WTC11 (cell line): ENCODE results near the gene MCM7. TPM values are rescaled to one million over a fixed set of nuclear protein-coding genes. Genes with fewer than 3 reads are reported as not detected.
A peak's percentile ranks its signal among the peaks of the same experiment; 100 is the strongest.

Experiments
- ATAC-seq: fragments of 200-7000 bp; cut with Tn5 transposase; 2 replicates; pipeline ENCODE4 v1.10.0; 2021; ENCODE audit warnings: mild to moderate bottlenecking, moderate library complexity
- CTCF ChIA-PET: fragments of 300-600 bp; sonication (Branson Sonifier 250); formaldehyde crosslinking; loops from one replicate; lab custom pipeline; 2021; ENCODE audit warnings: antibody characterized with exemption; lab: Charles Lee
- POLR2A ChIA-PET: fragments of 350-600 bp; sonication (Branson Sonifier 250); formaldehyde crosslinking; loops from one replicate; lab custom pipeline; 2021; ENCODE audit warnings: antibody characterized with exemption; lab: Charles Lee
- DNase-seq: peaks from one replicate; pipeline ENCODE4 v3.0.0; 2021; ENCODE audit warnings: low spot score
- H3K27ac Mint-ChIP-seq: 2 replicates; pipeline ENCODE4 v1.8.0; 2021; ENCODE audit warnings: mixed read lengths
- H3K27me3 Mint-ChIP-seq: 2 replicates; pipeline ENCODE4 v1.8.0; 2021; ENCODE audit warnings: low read depth, mild to moderate bottlenecking, moderate library complexity, mixed read lengths
- H3K36me3 Mint-ChIP-seq: 2 replicates; pipeline ENCODE4 v1.8.0; 2021; ENCODE audit warnings: mixed read lengths
- H3K4me1 Mint-ChIP-seq: 2 replicates; pipeline ENCODE4 v1.8.0; 2022; ENCODE audit warnings: mixed read lengths
- H3K4me3 Mint-ChIP-seq: 2 replicates; pipeline ENCODE4 v1.8.0; 2021; ENCODE audit warnings: mild to moderate bottlenecking, moderate library complexity, mixed read lengths
- H3K9me3 Mint-ChIP-seq: 2 replicates; pipeline ENCODE4 v1.8.0; 2021; ENCODE audit warnings: mixed read lengths
- CBFB ChIP-seq: sonication (generic); formaldehyde crosslinking; IDR thresholded peaks from 2 replicates; pipeline ENCODE4 v1.8.1; 2022; ENCODE audit warnings: mild to moderate bottlenecking, low read depth, missing genetic modification reagents
- CREB1 ChIP-seq: sonication (generic); formaldehyde crosslinking; IDR thresholded peaks from 2 replicates; pipeline ENCODE4 v1.8.0; 2023; ENCODE audit warnings: mild to moderate bottlenecking, missing genetic modification reagents
- EMX1 ChIP-seq: fragments of 250-450 bp; sonication (Bioruptor Pico); IDR thresholded peaks from 2 replicates; pipeline ENCODE4 v1.8.0; 2021; ENCODE audit warnings: mild to moderate bottlenecking
- ESRRA ChIP-seq: sonication (generic); formaldehyde crosslinking; IDR thresholded peaks from 2 replicates; pipeline ENCODE4 v1.8.1; 2022; ENCODE audit warnings: mild to moderate bottlenecking, missing genetic modification reagents, borderline replicate concordance
- ETV6 ChIP-seq: sonication (generic); formaldehyde crosslinking; IDR thresholded peaks from 2 replicates; pipeline ENCODE4 v1.8.1; 2022; ENCODE audit warnings: mild to moderate bottlenecking, missing genetic modification reagents
- GTF2I ChIP-seq: fragments of 250-450 bp; sonication (Bioruptor Pico); conservative IDR thresholded peaks from 2 replicates; pipeline ENCODE4 v1.4.0; 2021; ENCODE audit warnings: mild to moderate bottlenecking
- KAT7 ChIP-seq: sonication (generic); formaldehyde crosslinking; IDR thresholded peaks from 2 replicates; pipeline ENCODE4 v1.8.1; 2023; ENCODE audit warnings: missing genetic modification reagents, mild to moderate bottlenecking, borderline replicate concordance
- MYBL2 ChIP-seq: sonication (generic); formaldehyde crosslinking; IDR thresholded peaks from 2 replicates; pipeline ENCODE4 v1.8.1; 2023; ENCODE audit warnings: mild to moderate bottlenecking, moderate library complexity, missing genetic modification reagents
- NR1H2 ChIP-seq: sonication (generic); formaldehyde crosslinking; IDR thresholded peaks from 2 replicates; pipeline ENCODE4 v1.9.0; 2021; ENCODE audit warnings: mild to moderate bottlenecking, moderate library complexity, missing genetic modification reagents
- NR3C1 ChIP-seq: sonication (generic); formaldehyde crosslinking; conservative IDR thresholded peaks from 2 replicates; pipeline ENCODE4 v1.8.1; 2023; ENCODE audit warnings: low read depth, mild to moderate bottlenecking, missing genetic modification reagents
- SMAD4 ChIP-seq: sonication (generic); formaldehyde crosslinking; IDR thresholded peaks from 2 replicates; pipeline ENCODE4 v1.8.0; 2022; ENCODE audit warnings: mild to moderate bottlenecking, missing genetic modification reagents
- SP1 ChIP-seq: sonication (generic); formaldehyde crosslinking; conservative IDR thresholded peaks from 2 replicates; pipeline ENCODE4 v1.8.1; 2022; ENCODE audit warnings: missing genetic modification reagents
- TP53 ChIP-seq: sonication (generic); formaldehyde crosslinking; IDR thresholded peaks from 2 replicates; pipeline ENCODE4 v1.8.1; 2023; ENCODE audit warnings: mild to moderate bottlenecking, missing genetic modification reagents
- ZNF138 ChIP-seq: sonication (generic); formaldehyde crosslinking; conservative IDR thresholded peaks from 2 replicates; pipeline ENCODE4 v1.8.1; 2022; ENCODE audit warnings: mild to moderate bottlenecking, moderate library complexity, missing genetic modification reagents
- ZNF396 ChIP-seq: fragments of 250-450 bp; sonication (Bioruptor Pico); IDR thresholded peaks from 2 replicates; pipeline ENCODE4 v1.8.0; 2021; ENCODE audit warnings: mild to moderate bottlenecking, moderate library complexity, borderline replicate concordance
- ZNF671 ChIP-seq: fragments of 250-450 bp; sonication (Bioruptor Pico); IDR thresholded peaks from 2 replicates; pipeline ENCODE4 v1.8.0; 2021; ENCODE audit warnings: mild to moderate bottlenecking
- total RNA-seq: library from RNA; stranded (reverse); gene quantifications from 3 replicates; pipeline ENCODE4 v1.2.3, GENCODE V29; 2021
- TF ChIP-seq, protein P1 (sequence below): sonication (generic); formaldehyde crosslinking; IDR thresholded peaks from 2 replicates; pipeline ENCODE4 v1.8.0; 2022; ENCODE audit warnings: mild to moderate bottlenecking, missing genetic modification reagents
- TF ChIP-seq, protein P2 (sequence below): sonication (generic); formaldehyde crosslinking; IDR thresholded peaks from 2 replicates; pipeline ENCODE4 v1.8.1; 2023; ENCODE audit warnings: mild to moderate bottlenecking, missing genetic modification reagents
- TF ChIP-seq, protein P3 (sequence below): fragments of 250-450 bp; sonication (Bioruptor Pico); IDR thresholded peaks from 2 replicates; pipeline ENCODE4 v1.9.0; 2021; ENCODE audit warnings: moderate library complexity, mild to moderate bottlenecking, inconsistent platforms, borderline replicate concordance
- TF ChIP-seq, protein P4 (sequence below): sonication (generic); formaldehyde crosslinking; IDR thresholded peaks from 2 replicates; pipeline ENCODE4 v1.8.1; 2023; ENCODE audit warnings: mild to moderate bottlenecking, missing genetic modification reagents
- TF ChIP-seq, protein P5 (sequence below): fragments of 250-450 bp; sonication (Bioruptor Pico); IDR thresholded peaks from 2 replicates; pipeline ENCODE4 v1.9.0; 2021; ENCODE audit warnings: mild to moderate bottlenecking
- TF ChIP-seq, protein P6 (sequence below): sonication (generic); formaldehyde crosslinking; IDR thresholded peaks from 2 replicates; pipeline ENCODE4 v1.8.1; 2023; ENCODE audit warnings: mild to moderate bottlenecking, moderate library complexity, missing genetic modification reagents
- TF ChIP-seq, protein P7 (sequence below): sonication (generic); formaldehyde crosslinking; IDR thresholded peaks from 2 replicates; pipeline ENCODE4 v1.8.1; 2023; ENCODE audit warnings: mild to moderate bottlenecking, missing genetic modification reagents, moderate library complexity

The MCM7 gene
- total RNA-seq, 1 experiment from 2014 or later: 351 TPM

DNA sequence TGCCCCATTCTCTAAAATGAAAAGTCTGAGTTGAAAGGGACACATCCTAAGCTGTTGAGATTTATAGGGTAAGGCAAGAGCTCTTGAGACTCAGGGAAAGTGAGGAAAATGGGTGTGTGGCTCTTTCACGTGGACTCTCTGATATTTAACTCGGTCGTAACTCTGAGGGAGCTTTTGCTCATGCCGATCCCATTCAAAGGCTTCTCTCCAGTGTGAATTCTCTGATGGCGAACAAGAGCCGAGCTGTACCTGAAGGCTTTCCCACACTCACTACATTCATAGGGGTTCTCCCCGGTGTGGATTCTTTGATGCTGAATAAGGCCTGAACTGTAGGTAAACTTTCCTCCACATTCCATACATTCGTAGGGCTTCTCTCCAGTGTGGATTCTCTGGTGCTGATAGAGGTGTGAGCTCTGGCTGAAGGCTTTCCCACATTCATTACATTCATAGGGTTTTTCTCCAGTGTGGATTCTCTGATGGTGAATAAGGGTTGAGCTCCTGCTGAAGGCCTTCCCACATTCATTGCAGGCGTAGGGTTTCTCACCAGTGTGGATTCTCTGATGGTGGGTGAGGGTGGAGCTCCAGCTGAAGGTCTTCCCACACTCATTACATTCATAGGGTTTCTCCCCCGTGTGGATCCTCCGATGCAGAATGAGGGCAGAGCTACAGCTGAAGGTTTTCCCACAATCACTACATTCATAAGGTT is 30.0 kb downstream of the MCM7 start:
- no peaks in the 10 kb centered on the region for H3K4me1 Mint-ChIP-seq
- H3K9me3 Mint-ChIP-seq: peaks cover 51% of the 10 kb centered on the region
- no peak for ATAC-seq
- TF ChIP-seq ZNF138 (CRISPR knock-in tag) (no peak), CBFB (CRISPR knock-in tag) (no peak), GTF2I (CRISPR knock-in tag) (peak; percentile 36)
- peaks cover 13% of the 10 kb centered on the region for H3K27me3 Mint-ChIP-seq
- ChIA-PET POLR2A (interaction anchor here (0.7 to 1.2 kb wide), 2 partner anchors 29 to 78 kb away, joined by 3 read pairs; partner anchors contain the start of gene LAMTOR4), CTCF (interaction anchor here (0.7 to 1.2 kb wide), 2 partner anchors 11 to 61 kb away, joined by 3 to 5 read pairs; no protein-coding TSS in a partner anchor)
- no peak overlapping the region for H3K4me3 Mint-ChIP-seq
- H3K36me3 Mint-ChIP-seq: peaks cover 75% of the 10 kb centered on the region
- no peak overlapping the region for H3K27ac Mint-ChIP-seq
- no peak for DNase-seq

DNA sequence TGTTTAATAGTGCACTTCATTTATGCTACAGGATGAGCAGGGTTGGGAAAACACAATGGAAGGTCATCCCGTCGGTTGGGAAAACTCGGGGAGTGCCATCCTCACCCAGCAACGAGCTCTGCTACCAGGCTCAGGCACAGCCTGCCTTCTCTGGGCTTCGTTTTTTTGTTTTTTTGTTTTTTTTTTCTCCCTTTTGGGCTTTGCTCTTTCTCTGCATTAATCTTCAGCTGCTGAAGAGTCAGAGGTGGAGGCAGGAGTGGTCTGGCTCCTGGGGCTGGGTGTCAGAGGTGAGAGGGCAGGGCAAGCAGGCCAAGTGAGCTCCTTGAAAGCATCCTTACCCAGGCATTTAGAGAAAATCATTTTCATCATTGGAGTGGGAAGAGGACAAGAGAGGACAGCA is 31.2 kb downstream of the MCM7 start:
- CTCF ChIA-PET: interaction anchor here (0.7 kb wide), 1 partner anchor 13 kb away, joined by 4 read pairs; no protein-coding TSS in a partner anchor
- TF ChIP-seq, protein P1, sequence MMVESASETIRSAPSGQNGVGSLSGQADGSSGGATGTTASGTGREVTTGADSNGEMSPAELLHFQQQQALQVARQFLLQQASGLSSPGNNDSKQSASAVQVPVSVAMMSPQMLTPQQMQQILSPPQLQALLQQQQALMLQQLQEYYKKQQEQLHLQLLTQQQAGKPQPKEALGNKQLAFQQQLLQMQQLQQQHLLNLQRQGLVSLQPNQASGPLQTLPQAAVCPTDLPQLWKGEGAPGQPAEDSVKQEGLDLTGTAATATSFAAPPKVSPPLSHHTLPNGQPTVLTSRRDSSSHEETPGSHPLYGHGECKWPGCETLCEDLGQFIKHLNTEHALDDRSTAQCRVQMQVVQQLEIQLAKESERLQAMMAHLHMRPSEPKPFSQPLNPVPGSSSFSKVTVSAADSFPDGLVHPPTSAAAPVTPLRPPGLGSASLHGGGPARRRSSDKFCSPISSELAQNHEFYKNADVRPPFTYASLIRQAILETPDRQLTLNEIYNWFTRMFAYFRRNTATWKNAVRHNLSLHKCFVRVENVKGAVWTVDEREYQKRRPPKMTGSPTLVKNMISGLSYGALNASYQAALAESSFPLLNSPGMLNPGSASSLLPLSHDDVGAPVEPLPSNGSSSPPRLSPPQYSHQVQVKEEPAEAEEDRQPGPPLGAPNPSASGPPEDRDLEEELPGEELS (CRISPR knock-in tag): no peak
- TF ChIP-seq GTF2I (CRISPR knock-in tag): no peak
- no peak for TF ChIP-seq ZNF396 (CRISPR knock-in tag)
- TF ChIP-seq ETV6 (CRISPR knock-in tag): no peak
- TF ChIP-seq, protein P2, sequence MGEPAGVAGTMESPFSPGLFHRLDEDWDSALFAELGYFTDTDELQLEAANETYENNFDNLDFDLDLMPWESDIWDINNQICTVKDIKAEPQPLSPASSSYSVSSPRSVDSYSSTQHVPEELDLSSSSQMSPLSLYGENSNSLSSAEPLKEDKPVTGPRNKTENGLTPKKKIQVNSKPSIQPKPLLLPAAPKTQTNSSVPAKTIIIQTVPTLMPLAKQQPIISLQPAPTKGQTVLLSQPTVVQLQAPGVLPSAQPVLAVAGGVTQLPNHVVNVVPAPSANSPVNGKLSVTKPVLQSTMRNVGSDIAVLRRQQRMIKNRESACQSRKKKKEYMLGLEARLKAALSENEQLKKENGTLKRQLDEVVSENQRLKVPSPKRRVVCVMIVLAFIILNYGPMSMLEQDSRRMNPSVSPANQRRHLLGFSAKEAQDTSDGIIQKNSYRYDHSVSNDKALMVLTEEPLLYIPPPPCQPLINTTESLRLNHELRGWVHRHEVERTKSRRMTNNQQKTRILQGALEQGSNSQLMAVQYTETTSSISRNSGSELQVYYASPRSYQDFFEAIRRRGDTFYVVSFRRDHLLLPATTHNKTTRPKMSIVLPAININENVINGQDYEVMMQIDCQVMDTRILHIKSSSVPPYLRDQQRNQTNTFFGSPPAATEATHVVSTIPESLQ: no peak
- TF ChIP-seq NR3C1: no peak
- TF ChIP-seq EMX1 (CRISPR knock-in tag): no peak
- no peak for TF ChIP-seq CREB1 (CRISPR knock-in tag)
- ATAC-seq (no peak), DNase-seq (no peak)
- peaks cover 71% of the 10 kb centered on the region for H3K36me3 Mint-ChIP-seq
- POLR2A ChIA-PET: interaction anchor here (0.7 kb wide), 1 partner anchor 853 kb away, joined by 5 read pairs; no protein-coding TSS in a partner anchor
- H3K9me3 Mint-ChIP-seq: peaks cover 39% of the 10 kb centered on the region
- H3K27ac Mint-ChIP-seq: no peak overlapping the region
- no peaks in the 10 kb centered on the region for H3K4me1 Mint-ChIP-seq
- no peak overlapping the region for H3K4me3 Mint-ChIP-seq
- H3K27me3 Mint-ChIP-seq: peaks cover 13% of the 10 kb centered on the region

DNA sequence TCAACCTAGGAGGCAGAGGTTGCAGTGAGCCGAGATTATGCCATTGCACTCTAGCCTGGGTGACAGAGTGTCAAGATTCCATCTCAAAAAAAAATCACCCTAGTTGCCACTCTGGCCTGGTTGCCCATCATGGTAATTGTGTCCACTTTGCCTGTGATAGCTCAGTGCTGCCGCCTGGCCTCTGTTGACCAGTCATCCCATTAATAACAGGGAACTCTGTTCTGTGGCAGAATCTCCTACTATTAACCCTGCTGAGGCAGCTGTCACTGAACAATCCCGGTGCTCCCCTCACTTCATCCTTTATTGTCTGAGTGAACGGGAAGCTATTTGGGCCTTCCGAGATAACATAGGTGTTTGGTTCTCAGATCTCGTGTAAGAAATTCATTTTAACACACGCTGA is 34.2 kb downstream of the MCM7 start:
- ATAC-seq (peak; percentile 62), DNase-seq (no peak)
- Mint-ChIP-seq H3K27ac (no peak overlapping the region), H3K9me3 (peaks cover 24% of the 10 kb centered on the region), H3K4me3 (no peak overlapping the region), H3K4me1 (no peaks in the 10 kb centered on the region), H3K27me3 (peaks cover 10% of the 10 kb centered on the region), H3K36me3 (peaks cover 59% of the 10 kb centered on the region)
- ChIA-PET POLR2A (interaction anchor here (0.6 kb wide), 1 partner anchor 35 kb away, joined by 3 read pairs; the partner anchor contains the start of gene AP4M1), CTCF (interaction anchor here (0.5 to 1.3 kb wide), 7 partner anchors 17 to 762 kb away, joined by 3 to 5 read pairs (median 3); no protein-coding TSS in a partner anchor)
- TF ChIP-seq KAT7 (no peak), NR1H2 (CRISPR knock-in tag) (no peak), TP53 (no peak), SMAD4 (CRISPR knock-in tag) (no peak), ESRRA (CRISPR knock-in tag) (no peak), SP1 (CRISPR knock-in tag) (no peak), ZNF671 (no peak), MYBL2 (CRISPR knock-in tag) (no peak), ZNF396 (CRISPR knock-in tag) (no peak)
- TF ChIP-seq, protein P3, sequence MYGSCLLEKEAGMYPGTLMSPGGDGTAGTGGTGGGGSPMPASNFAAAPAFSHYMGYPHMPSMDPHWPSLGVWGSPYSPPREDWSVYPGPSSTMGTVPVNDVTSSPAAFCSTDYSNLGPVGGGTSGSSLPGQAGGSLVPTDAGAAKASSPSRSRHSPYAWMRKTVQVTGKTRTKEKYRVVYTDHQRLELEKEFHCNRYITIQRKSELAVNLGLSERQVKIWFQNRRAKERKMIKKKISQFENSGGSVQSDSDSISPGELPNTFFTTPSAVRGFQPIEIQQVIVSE (CRISPR knock-in tag): no peak
- TF ChIP-seq, protein P4, sequence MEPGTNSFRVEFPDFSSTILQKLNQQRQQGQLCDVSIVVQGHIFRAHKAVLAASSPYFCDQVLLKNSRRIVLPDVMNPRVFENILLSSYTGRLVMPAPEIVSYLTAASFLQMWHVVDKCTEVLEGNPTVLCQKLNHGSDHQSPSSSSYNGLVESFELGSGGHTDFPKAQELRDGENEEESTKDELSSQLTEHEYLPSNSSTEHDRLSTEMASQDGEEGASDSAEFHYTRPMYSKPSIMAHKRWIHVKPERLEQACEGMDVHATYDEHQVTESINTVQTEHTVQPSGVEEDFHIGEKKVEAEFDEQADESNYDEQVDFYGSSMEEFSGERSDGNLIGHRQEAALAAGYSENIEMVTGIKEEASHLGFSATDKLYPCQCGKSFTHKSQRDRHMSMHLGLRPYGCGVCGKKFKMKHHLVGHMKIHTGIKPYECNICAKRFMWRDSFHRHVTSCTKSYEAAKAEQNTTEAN: no peak
- TF ChIP-seq, protein P5, sequence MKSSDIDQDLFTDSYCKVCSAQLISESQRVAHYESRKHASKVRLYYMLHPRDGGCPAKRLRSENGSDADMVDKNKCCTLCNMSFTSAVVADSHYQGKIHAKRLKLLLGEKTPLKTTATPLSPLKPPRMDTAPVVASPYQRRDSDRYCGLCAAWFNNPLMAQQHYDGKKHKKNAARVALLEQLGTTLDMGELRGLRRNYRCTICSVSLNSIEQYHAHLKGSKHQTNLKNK (CRISPR knock-in tag): no peak
- TF ChIP-seq, protein P6, sequence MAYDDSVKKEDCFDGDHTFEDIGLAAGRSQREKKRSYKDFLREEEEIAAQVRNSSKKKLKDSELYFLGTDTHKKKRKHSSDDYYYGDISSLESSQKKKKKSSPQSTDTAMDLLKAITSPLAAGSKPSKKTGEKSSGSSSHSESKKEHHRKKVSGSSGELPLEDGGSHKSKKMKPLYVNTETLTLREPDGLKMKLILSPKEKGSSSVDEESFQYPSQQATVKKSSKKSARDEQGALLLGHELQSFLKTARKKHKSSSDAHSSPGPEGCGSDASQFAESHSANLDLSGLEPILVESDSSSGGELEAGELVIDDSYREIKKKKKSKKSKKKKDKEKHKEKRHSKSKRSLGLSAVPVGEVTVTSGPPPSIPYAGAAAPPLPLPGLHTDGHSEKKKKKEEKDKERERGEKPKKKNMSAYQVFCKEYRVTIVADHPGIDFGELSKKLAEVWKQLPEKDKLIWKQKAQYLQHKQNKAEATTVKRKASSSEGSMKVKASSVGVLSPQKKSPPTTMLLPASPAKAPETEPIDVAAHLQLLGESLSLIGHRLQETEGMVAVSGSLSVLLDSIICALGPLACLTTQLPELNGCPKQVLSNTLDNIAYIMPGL (CRISPR knock-in tag): no peak
- TF ChIP-seq, protein P7, sequence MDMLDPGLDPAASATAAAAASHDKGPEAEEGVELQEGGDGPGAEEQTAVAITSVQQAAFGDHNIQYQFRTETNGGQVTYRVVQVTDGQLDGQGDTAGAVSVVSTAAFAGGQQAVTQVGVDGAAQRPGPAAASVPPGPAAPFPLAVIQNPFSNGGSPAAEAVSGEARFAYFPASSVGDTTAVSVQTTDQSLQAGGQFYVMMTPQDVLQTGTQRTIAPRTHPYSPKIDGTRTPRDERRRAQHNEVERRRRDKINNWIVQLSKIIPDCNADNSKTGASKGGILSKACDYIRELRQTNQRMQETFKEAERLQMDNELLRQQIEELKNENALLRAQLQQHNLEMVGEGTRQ (CRISPR knock-in tag): no peak
